OCI-LY1 (cell line): ENCODE data around the gene ZNF23.

ENCODE experiments used
- H2AFZ ChIP-seq: fragments of 200-600 bp; sonication (generic), shearing (Covaris generic); 2 replicates; pipeline ENCODE4 v1.6.0; 2014; ENCODE audit warnings: antibody characterized with exemption, mild to moderate bottlenecking, low read length
- H3F3A ChIP-seq: fragments of 200-600 bp; sonication (generic), shearing (Covaris generic); 2 replicates; pipeline ENCODE4 v1.6.0; 2014; ENCODE audit warnings: mild to moderate bottlenecking, antibody characterized with exemption, low read length, moderate library complexity; ENCODE audit not compliant: insufficient read depth
- H3K27ac ChIP-seq: fragments of 200-600 bp; sonication (generic); 2 replicates; pipeline ENCODE4 v1.5.1; 2014; ENCODE audit warnings: low read length, mixed run types, mild to moderate bottlenecking, low read depth; ENCODE audit not compliant: poor library complexity, severe bottlenecking
- H3K27me3 ChIP-seq: fragments of 200-600 bp; sonication (generic); 2 replicates; pipeline ENCODE4 v1.6.0; 2014; ENCODE audit warnings: antibody characterized with exemption, mild to moderate bottlenecking, low read length, moderate library complexity; ENCODE audit not compliant: insufficient read depth
- H3K36me3 ChIP-seq: fragments of 200-600 bp; sonication (generic); 2 replicates; pipeline ENCODE4 v1.6.1; 2014; ENCODE audit warnings: mild to moderate bottlenecking, antibody characterized with exemption, low read length, moderate library complexity, mixed read lengths; ENCODE audit not compliant: insufficient read depth
- H3K4me1 ChIP-seq: fragments of 200-600 bp; sonication (generic); 2 replicates; pipeline ENCODE4 v1.5.1; 2014; ENCODE audit warnings: mild to moderate bottlenecking, low read length, moderate library complexity; ENCODE audit not compliant: insufficient read depth, severe bottlenecking
- H3K4me2 ChIP-seq: fragments of 200-600 bp; sonication (generic), shearing (Covaris generic); 2 replicates; pipeline ENCODE4 v1.6.1; 2014; ENCODE audit warnings: low read length
- H3K4me3 ChIP-seq: fragments of 200-600 bp; sonication (generic); 2 replicates; pipeline ENCODE4 v1.5.1; 2014; ENCODE audit warnings: low read length, low read depth, mild to moderate bottlenecking, mixed read lengths; ENCODE audit not compliant: poor library complexity, severe bottlenecking
- H3K79me2 ChIP-seq: fragments of 200-600 bp; shearing (Covaris generic); 2 replicates; pipeline ENCODE4 v1.6.1; 2016; ENCODE audit warnings: mixed run types, low read length, mixed read lengths; ENCODE audit not compliant: insufficient read depth
- H3K9ac ChIP-seq: fragments of 200-600 bp; sonication (generic), shearing (Covaris generic); 2 replicates; pipeline ENCODE4 v1.6.1; 2014; ENCODE audit warnings: mild to moderate bottlenecking, low read length, mixed read lengths
- H3K9me2 ChIP-seq: fragments of 200-600 bp; sonication (generic), shearing (Covaris generic); 2 replicates; pipeline ENCODE4 v1.6.1; 2014; ENCODE audit warnings: low read depth, mild to moderate bottlenecking, low read length, mixed read lengths
- H3K9me3 ChIP-seq: fragments of 200-600 bp; shearing (Covaris generic); 2 replicates; pipeline ENCODE4 v1.6.1; 2014; ENCODE audit warnings: low read length, mixed read lengths
- H4K20me1 ChIP-seq: fragments of 200-600 bp; sonication (generic), shearing (Covaris generic); 2 replicates; pipeline ENCODE4 v1.6.0; 2016; ENCODE audit warnings: mild to moderate bottlenecking, low read length; ENCODE audit not compliant: insufficient read depth
- CTCF ChIP-seq: fragments of 200-600 bp; sonication (generic), shearing (Covaris generic); IDR thresholded peaks from 2 replicates; pipeline ENCODE4 v1.5.1; 2017; ENCODE audit warnings: mild to moderate bottlenecking, antibody characterized with exemption, low read length, moderate library complexity, mixed read lengths
- EZH2 ChIP-seq: fragments of 200-600 bp; sonication (generic), shearing (Covaris generic); IDR thresholded peaks from 2 replicates; pipeline ENCODE4 v1.8.0; 2017; ENCODE audit warnings: borderline replicate concordance, mixed run types, mild to moderate bottlenecking, antibody characterized with exemption, low read length, moderate library complexity, mixed read lengths

ZNF23 gene

DNA sequence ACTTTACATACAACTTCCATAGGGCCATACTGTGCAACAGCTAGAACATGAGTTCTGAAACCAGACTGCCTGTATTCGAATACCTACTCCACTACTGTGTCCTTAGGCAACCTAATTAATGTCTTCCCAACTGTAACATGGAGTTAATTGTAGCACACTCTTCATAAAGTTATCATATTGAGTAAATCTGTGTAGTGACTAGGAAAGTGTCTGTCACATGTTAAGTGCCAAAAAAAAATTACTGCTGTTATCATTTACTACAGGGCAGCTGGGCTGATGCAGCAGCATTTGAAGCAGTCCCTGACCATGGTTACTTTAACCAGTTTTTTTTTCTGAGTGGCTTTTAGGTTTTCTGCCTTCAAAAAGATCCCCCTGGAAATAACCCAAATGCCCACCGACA lies 10.9 kb upstream of the ZNF23 start:
- Histone ChIP-seq H4K20me1 (no peaks in the 10 kb centered on the region), H3K9me3 (no peaks in the 10 kb centered on the region), H3K27ac (no peak overlapping the region), H3K4me2 (no peak overlapping the region), H3K4me1 (no peaks in the 10 kb centered on the region), H3K36me3 (peaks cover 16% of the 10 kb centered on the region; the same call in 1 of the 2 replicates), H2AFZ (no peak overlapping the region), H3K79me2 (no peaks in the 10 kb centered on the region), H3K9me2 (no peaks in the 10 kb centered on the region), H3F3A (no peaks in the 10 kb centered on the region), H3K4me3 (no peak overlapping the region), H3K9ac (no peak overlapping the region), H3K27me3 (no peaks in the 10 kb centered on the region)
- TF ChIP-seq CTCF (no peak), EZH2 (no peak)

GRCh38 chr16:71472051-71472450 lies 10.0 kb upstream of the ZNF23 start:
- H3K9me3 ChIP-seq, result no peaks in the 10 kb centered on the region
- no peak for TF ChIP-seq EZH2
- TF ChIP-seq CTCF, result no peak
- H3K4me1 ChIP-seq, result no peaks in the 10 kb centered on the region
- no peak overlapping the region for H3K27ac ChIP-seq
- no peaks in the 10 kb centered on the region for H3F3A ChIP-seq
- H3K9ac ChIP-seq, result no peak overlapping the region
- H3K79me2 ChIP-seq, result no peaks in the 10 kb centered on the region
- no peaks in the 10 kb centered on the region for H4K20me1 ChIP-seq
- peaks cover 13% of the 10 kb centered on the region; the same call in 1 of the 2 replicates for H3K36me3 ChIP-seq
- no peaks in the 10 kb centered on the region for H3K27me3 ChIP-seq
- H3K4me3 ChIP-seq, result no peak overlapping the region
- H2AFZ ChIP-seq, result no peak overlapping the region
- H3K4me2 ChIP-seq, result no peak overlapping the region
- H3K9me2 ChIP-seq, result no peaks in the 10 kb centered on the region

- Histone ChIP-seq H3K79me2 (no peaks in the 10 kb centered on the region), H3K9me2 (no peaks in the 10 kb centered on the region), H2AFZ (no peak overlapping the region), H3F3A (no peaks in the 10 kb centered on the region), H3K4me2 (no peak overlapping the region), H3K27ac (no peak overlapping the region), H3K27me3 (no peaks in the 10 kb centered on the region), H3K9ac (no peak overlapping the region), H3K4me3 (no peak overlapping the region), H3K4me1 (peaks cover 2% of the 10 kb centered on the region), H4K20me1 (no peaks in the 10 kb centered on the region), H3K36me3 (no peaks in the 10 kb centered on the region), H3K9me3 (no peaks in the 10 kb centered on the region)
- TF ChIP-seq CTCF (no peak), EZH2 (no peak)
Measured at GRCh38 chr16:71467810-71468209, 5.8 kb upstream of the ZNF23 start.
